ENCODE measurements around the gene TAAR1. TPM values are rescaled to one million over a fixed set of nuclear protein-coding genes. Genes with fewer than 3 reads are reported as not detected.

TAAR1 gene
- total RNA-seq, 1 experiment from 2014 or later, result not detected

DNA sequence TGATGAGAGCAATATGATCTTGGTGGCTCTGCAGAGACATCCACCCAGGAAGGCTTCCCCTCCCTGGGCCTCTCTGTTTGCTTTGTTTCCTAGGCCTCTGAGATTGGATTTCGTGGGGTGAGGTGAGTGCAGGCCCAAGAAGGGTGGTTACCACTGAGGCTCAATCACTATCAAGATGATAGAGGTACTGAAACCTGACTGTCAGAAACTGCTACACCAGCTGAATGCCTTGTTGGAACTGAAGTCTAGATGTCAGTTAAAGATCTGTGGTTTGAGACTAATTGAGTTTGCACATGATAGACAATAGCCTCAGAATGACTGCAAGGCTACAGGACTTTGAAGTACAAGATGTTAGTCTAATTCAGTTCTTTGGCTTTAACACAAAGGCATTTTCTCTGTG, 39.6 kb upstream of the TAAR1 start:
- DNase-seq, result no peak
- CTCF ChIA-PET, result no interaction called here
- TF ChIP-seq, protein P1, sequence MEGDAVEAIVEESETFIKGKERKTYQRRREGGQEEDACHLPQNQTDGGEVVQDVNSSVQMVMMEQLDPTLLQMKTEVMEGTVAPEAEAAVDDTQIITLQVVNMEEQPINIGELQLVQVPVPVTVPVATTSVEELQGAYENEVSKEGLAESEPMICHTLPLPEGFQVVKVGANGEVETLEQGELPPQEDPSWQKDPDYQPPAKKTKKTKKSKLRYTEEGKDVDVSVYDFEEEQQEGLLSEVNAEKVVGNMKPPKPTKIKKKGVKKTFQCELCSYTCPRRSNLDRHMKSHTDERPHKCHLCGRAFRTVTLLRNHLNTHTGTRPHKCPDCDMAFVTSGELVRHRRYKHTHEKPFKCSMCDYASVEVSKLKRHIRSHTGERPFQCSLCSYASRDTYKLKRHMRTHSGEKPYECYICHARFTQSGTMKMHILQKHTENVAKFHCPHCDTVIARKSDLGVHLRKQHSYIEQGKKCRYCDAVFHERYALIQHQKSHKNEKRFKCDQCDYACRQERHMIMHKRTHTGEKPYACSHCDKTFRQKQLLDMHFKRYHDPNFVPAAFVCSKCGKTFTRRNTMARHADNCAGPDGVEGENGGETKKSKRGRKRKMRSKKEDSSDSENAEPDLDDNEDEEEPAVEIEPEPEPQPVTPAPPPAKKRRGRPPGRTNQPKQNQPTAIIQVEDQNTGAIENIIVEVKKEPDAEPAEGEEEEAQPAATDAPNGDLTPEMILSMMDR (IDR thresholded peaks at IDR 0.05; ENCODE audit: unreplicated experiment), result no peak
- no TSS peak for BruUV-seq (replicated peaks)
- Mint-ChIP-seq H3K27ac (ENCODE audit: unreplicated experiment) (no peak overlapping the region), H3K4me3 (ENCODE audit: low read depth, unreplicated experiment) (no peak overlapping the region), H3K27me3 (ENCODE audit: unreplicated experiment) (no peaks in the 10 kb centered on the region), H3K36me3 (ENCODE audit: insufficient read depth, unreplicated experiment) (peaks cover 10% of the 10 kb centered on the region), H3K4me1 (ENCODE audit: low read depth, unreplicated experiment) (peaks cover 11% of the 10 kb centered on the region), H3K9me3 (ENCODE audit: low read depth, unreplicated experiment) (peaks cover 13% of the 10 kb centered on the region)
- intact Hi-C loops (cut with micrococcal nuclease; ENCODE audit: unreplicated experiment), result no loop called here

DNA sequence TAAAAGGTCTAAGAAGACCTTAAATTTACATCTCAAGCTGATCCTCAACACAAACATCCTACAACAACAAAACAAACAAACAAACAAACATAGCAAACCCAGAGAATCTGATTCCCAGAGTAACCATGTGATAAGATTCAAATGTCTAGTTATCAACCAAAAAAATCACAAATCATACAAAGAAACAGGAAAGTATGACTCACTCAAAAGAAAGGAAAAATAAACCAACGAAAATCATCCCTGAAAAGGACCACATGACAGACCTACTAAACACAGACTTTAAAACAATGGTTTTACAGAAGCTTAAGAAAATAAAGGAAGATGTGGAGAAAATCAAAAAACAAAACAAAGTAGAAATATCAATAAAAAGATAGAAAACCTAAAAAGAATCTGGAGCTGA, 36.8 kb upstream of the TAAR1 start:
- TF ChIP-seq, protein P1 (IDR thresholded peaks at IDR 0.05; ENCODE audit: unreplicated experiment), result no peak
- no peak overlapping the region for H3K4me3 Mint-ChIP-seq (ENCODE audit: low read depth, unreplicated experiment)
- H3K4me1 Mint-ChIP-seq (ENCODE audit: low read depth, unreplicated experiment), result peaks cover 28% of the 10 kb centered on the region
- intact Hi-C loops (cut with micrococcal nuclease; ENCODE audit: unreplicated experiment), result no loop called here
- peaks cover 10% of the 10 kb centered on the region for H3K36me3 Mint-ChIP-seq (ENCODE audit: insufficient read depth, unreplicated experiment)
- peaks cover 10% of the 10 kb centered on the region for H3K9me3 Mint-ChIP-seq (ENCODE audit: low read depth, unreplicated experiment)
- CTCF ChIA-PET, result interaction anchor here (0.6 kb wide), 2 partner anchors 796 to 1452 kb away, joined by 3 to 5 read pairs; no protein-coding TSS in a partner anchor
- DNase-seq, result no peak
- H3K27ac Mint-ChIP-seq (ENCODE audit: unreplicated experiment), result peak overlapping the region; percentile 13
- no peaks in the 10 kb centered on the region for H3K27me3 Mint-ChIP-seq (ENCODE audit: unreplicated experiment)
- no TSS peak for BruUV-seq (replicated peaks)

DNA sequence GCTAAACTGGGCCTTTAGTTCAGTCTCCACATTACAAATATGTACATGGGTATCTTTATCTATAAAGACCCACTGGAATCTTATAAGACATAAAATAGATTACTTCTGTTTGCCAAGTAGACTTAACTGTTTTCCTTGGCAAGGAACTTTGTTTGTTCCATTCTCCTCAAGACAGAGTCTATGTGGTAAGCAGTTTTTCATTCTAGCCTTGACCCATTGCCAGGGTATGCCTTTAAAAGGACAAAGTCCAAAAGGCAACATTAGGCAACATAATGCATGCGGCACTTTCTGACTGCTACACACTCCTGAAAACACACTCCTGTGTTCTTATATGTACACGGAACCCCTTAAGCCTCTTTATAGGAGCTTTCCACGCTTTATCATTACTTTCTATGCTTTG, 34.5 kb upstream of the TAAR1 start:
- Mint-ChIP-seq H3K4me3 (ENCODE audit: low read depth, unreplicated experiment) (no peak overlapping the region), H3K36me3 (ENCODE audit: insufficient read depth, unreplicated experiment) (peaks cover 10% of the 10 kb centered on the region), H3K4me1 (ENCODE audit: low read depth, unreplicated experiment) (peaks cover 47% of the 10 kb centered on the region), H3K9me3 (ENCODE audit: low read depth, unreplicated experiment) (peaks cover 13% of the 10 kb centered on the region), H3K27me3 (ENCODE audit: unreplicated experiment) (no peaks in the 10 kb centered on the region), H3K27ac (ENCODE audit: unreplicated experiment) (no peak overlapping the region)
- DNase-seq, result no peak
- TF ChIP-seq, protein P1 (IDR thresholded peaks at IDR 0.05; ENCODE audit: unreplicated experiment), result no peak
- BruUV-seq (replicated peaks), result no TSS peak
- CTCF ChIA-PET, result interaction anchor here (1.3 kb wide), 1 partner anchor 19 kb away, joined by 3 read pairs; no protein-coding TSS in a partner anchor
- intact Hi-C loops (cut with micrococcal nuclease; ENCODE audit: unreplicated experiment), result no loop called here

DNA sequence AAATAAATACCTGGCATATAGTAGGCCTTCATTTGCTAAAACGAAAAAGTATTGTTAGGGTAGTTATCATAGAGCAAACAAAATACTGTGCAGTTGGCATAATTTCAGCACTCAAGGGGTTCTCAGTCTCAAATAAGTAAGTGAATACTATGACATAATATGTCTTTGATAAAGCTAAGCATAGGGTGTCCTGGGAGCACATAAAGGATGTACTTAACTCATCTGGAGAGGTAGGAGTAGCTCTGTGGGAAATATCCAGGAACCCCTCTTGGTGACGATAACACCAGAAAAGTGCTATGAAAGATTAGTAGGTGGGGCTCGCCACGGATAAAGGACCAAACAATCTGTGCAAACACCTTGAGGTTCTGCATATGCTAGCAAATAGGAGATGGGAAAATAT, 31.7 kb upstream of the TAAR1 start:
- no TSS peak for BruUV-seq (replicated peaks)
- TF ChIP-seq, protein P1 (IDR thresholded peaks at IDR 0.05; ENCODE audit: unreplicated experiment), result no peak
- CTCF ChIA-PET, result no interaction called here

More for the DNA sequence above, 31.7 kb upstream of the TAAR1 start:
- DNase-seq, result no peak
- Mint-ChIP-seq H3K27ac (ENCODE audit: unreplicated experiment) (no peak overlapping the region), H3K4me1 (ENCODE audit: low read depth, unreplicated experiment) (peaks cover 60% of the 10 kb centered on the region), H3K4me3 (ENCODE audit: low read depth, unreplicated experiment) (no peak overlapping the region), H3K9me3 (ENCODE audit: low read depth, unreplicated experiment) (peaks cover 4% of the 10 kb centered on the region), H3K36me3 (ENCODE audit: insufficient read depth, unreplicated experiment) (peaks cover 19% of the 10 kb centered on the region), H3K27me3 (ENCODE audit: unreplicated experiment) (no peaks in the 10 kb centered on the region)
- intact Hi-C loops (cut with micrococcal nuclease; ENCODE audit: unreplicated experiment), result no loop called here
